ENCODE data around the gene RTP2.

RTP2 gene

DNA sequence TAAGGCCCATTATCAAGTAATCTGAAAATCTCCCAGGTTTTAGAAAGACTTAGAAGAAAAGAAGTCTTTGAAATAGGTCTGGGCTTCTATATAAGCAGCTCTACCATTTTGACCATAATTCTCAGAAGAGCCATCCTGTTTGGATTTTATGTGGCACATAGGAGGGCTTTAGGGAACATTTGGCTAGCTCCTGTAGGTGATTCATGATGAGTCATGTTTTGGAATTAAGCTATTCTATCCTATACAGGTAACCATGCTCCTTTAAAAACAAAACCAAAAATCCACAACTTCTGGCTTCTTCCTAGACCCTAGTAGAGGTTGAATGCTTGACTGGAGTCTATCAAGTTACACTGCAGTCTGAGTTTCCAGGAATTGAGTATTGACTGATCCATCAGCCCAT is 41.1 kb downstream of the RTP2 start:
- no peak for TF ChIP-seq SNAI2 (CRISPR knock-in tag; IDR thresholded peaks at IDR 0.05)
- TF ChIP-seq TCF4 (CRISPR knock-in tag; IDR thresholded peaks at IDR 0.05; ENCODE audit: borderline replicate concordance) = no peak
- no peak for TF ChIP-seq GLIS3 (CRISPR knock-in tag; IDR thresholded peaks at IDR 0.05)
- TF ChIP-seq OSR1 (CRISPR knock-in tag; IDR thresholded peaks at IDR 0.05) = no peak
- TF ChIP-seq RARB (CRISPR knock-in tag; IDR thresholded peaks at IDR 0.05) = no peak
- no peak for TF ChIP-seq ESRRG (CRISPR knock-in tag; IDR thresholded peaks at IDR 0.05)
- no peak for TF ChIP-seq ZFP30 (CRISPR knock-in tag; IDR thresholded peaks at IDR 0.05)
- ATAC-seq = no peak

DNA sequence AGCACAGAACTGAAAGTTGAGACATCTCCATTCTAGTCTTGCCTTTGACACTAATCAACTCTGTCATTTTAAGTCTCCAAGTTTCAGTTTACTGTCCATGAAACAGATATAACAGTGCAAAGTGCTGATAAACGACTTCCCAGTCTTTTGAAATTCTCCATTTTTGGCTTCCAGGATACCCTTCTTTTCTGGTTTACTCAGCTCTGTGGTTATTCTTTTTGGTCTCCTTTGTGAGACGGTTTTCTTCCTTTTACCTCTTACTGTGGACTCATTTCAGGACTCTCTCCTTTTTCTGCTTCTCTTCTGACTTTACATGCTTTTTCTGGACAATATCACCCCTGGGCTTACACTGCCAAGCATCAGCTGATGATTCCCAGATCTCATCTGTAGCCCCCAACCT is 51.1 kb downstream of the RTP2 start:
- TF ChIP-seq, protein P1, sequence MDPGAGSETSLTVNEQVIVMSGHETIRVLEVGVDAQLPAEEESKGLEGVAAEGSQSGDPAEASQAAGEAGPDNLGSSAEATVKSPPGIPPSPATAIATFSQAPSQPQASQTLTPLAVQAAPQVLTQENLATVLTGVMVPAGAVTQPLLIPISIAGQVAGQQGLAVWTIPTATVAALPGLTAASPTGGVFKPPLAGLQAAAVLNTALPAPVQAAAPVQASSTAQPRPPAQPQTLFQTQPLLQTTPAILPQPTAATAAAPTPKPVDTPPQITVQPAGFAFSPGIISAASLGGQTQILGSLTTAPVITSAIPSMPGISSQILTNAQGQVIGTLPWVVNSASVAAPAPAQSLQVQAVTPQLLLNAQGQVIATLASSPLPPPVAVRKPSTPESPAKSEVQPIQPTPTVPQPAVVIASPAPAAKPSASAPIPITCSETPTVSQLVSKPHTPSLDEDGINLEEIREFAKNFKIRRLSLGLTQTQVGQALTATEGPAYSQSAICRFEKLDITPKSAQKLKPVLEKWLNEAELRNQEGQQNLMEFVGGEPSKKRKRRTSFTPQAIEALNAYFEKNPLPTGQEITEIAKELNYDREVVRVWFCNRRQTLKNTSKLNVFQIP (CRISPR knock-in tag; IDR thresholded peaks at IDR 0.05; ENCODE audit: borderline replicate concordance, low read depth) = no peak
- TF ChIP-seq TOX (CRISPR knock-in tag; IDR thresholded peaks at IDR 0.05; ENCODE audit: borderline replicate concordance) = no peak
- TF ChIP-seq RARB (CRISPR knock-in tag; IDR thresholded peaks at IDR 0.05) = no peak
- TF ChIP-seq ARNTL (CRISPR knock-in tag; IDR thresholded peaks at IDR 0.05; ENCODE audit: borderline replicate concordance, low read depth) = no peak
- TF ChIP-seq, protein P2, sequence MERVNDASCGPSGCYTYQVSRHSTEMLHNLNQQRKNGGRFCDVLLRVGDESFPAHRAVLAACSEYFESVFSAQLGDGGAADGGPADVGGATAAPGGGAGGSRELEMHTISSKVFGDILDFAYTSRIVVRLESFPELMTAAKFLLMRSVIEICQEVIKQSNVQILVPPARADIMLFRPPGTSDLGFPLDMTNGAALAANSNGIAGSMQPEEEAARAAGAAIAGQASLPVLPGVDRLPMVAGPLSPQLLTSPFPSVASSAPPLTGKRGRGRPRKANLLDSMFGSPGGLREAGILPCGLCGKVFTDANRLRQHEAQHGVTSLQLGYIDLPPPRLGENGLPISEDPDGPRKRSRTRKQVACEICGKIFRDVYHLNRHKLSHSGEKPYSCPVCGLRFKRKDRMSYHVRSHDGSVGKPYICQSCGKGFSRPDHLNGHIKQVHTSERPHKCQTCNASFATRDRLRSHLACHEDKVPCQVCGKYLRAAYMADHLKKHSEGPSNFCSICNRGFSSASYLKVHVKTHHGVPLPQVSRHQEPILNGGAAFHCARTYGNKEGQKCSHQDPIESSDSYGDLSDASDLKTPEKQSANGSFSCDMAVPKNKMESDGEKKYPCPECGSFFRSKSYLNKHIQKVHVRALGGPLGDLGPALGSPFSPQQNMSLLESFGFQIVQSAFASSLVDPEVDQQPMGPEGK (CRISPR knock-in tag; IDR thresholded peaks at IDR 0.05; ENCODE audit: borderline replicate concordance) = no peak
- TF ChIP-seq ZNF70 (CRISPR knock-in tag; IDR thresholded peaks at IDR 0.05) = no peak
- no peak for TF ChIP-seq BACH2 (CRISPR knock-in tag; IDR thresholded peaks at IDR 0.05; ENCODE audit: borderline replicate concordance)
- TF ChIP-seq ISL1 (CRISPR knock-in tag; IDR thresholded peaks at IDR 0.05) = no peak
- TF ChIP-seq, protein P3, sequence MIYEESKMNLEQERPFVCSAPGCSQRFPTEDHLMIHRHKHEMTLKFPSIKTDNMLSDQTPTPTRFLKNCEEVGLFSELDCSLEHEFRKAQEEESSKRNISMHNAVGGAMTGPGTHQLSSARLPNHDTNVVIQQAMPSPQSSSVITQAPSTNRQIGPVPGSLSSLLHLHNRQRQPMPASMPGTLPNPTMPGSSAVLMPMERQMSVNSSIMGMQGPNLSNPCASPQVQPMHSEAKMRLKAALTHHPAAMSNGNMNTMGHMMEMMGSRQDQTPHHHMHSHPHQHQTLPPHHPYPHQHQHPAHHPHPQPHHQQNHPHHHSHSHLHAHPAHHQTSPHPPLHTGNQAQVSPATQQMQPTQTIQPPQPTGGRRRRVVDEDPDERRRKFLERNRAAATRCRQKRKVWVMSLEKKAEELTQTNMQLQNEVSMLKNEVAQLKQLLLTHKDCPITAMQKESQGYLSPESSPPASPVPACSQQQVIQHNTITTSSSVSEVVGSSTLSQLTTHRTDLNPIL (CRISPR knock-in tag; IDR thresholded peaks at IDR 0.05; ENCODE audit: low read depth) = no peak
- TF ChIP-seq, protein P4, sequence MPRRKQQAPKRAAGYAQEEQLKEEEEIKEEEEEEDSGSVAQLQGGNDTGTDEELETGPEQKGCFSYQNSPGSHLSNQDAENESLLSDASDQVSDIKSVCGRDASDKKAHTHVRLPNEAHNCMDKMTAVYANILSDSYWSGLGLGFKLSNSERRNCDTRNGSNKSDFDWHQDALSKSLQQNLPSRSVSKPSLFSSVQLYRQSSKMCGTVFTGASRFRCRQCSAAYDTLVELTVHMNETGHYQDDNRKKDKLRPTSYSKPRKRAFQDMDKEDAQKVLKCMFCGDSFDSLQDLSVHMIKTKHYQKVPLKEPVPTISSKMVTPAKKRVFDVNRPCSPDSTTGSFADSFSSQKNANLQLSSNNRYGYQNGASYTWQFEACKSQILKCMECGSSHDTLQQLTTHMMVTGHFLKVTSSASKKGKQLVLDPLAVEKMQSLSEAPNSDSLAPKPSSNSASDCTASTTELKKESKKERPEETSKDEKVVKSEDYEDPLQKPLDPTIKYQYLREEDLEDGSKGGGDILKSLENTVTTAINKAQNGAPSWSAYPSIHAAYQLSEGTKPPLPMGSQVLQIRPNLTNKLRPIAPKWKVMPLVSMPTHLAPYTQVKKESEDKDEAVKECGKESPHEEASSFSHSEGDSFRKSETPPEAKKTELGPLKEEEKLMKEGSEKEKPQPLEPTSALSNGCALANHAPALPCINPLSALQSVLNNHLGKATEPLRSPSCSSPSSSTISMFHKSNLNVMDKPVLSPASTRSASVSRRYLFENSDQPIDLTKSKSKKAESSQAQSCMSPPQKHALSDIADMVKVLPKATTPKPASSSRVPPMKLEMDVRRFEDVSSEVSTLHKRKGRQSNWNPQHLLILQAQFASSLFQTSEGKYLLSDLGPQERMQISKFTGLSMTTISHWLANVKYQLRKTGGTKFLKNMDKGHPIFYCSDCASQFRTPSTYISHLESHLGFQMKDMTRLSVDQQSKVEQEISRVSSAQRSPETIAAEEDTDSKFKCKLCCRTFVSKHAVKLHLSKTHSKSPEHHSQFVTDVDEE (CRISPR knock-in tag; IDR thresholded peaks at IDR 0.05) = no peak
- TF ChIP-seq GLIS3 (CRISPR knock-in tag; IDR thresholded peaks at IDR 0.05) = no peak
- no peak for TF ChIP-seq SNAI2 (CRISPR knock-in tag; IDR thresholded peaks at IDR 0.05)
- no peak for ATAC-seq

All from SK-N-SH treated with all-trans-retinoic acid at 6 μM for 48 hours (cell line).